Endothelial cell of umbilical vein (primary cell): ENCODE measurements around the gene CCDC172. TPM values are rescaled to one million over a fixed set of nuclear protein-coding genes. Genes with fewer than 3 reads are reported as not detected.

Experiments used
- BruUV-seq: library from RNA; stranded (reverse); fragments of 400-500 nt; replicated peaks from 2 replicates; lab custom pipeline; 2021; lab: Mats Ljungman, UMichigan
- CTCF ChIA-PET: fragments of 300-600, 350-600 bp; sonication (Branson Sonifier 250); formaldehyde crosslinking; loops from one replicate; lab custom pipeline; 2021; ENCODE audit warnings: antibody characterized with exemption, inconsistent platforms; lab: Charles Lee
- POLR2A ChIA-PET: fragments of 300-600, 350-600 bp; sonication (Branson Sonifier 250); formaldehyde crosslinking; loops from one replicate; lab custom pipeline; 2021; ENCODE audit warnings: antibody characterized with exemption, inconsistent platforms; lab: Charles Lee
- DNase-seq: peaks from one replicate; pipeline ENCODE4 v3.0.0-alpha.2; 2011; ENCODE audit warnings: low read depth, low spot score
- FAIRE-seq: peaks from 2 replicates; lab custom pipeline; 2011; peaks lifted over from hg19 to GRCh38; lab: Jason Lieb, UNC
- H2AFZ ChIP-seq: 2 replicates; pipeline ENCODE4 v1.6.0; 2012; ENCODE audit warnings: low read depth, low read length, control low read depth, inconsistent platforms
- H3K27ac ChIP-seq: 2 replicates; pipeline ENCODE4 v1.5.1; 2011; ENCODE audit warnings: low read depth, mild to moderate bottlenecking, control low read depth, low read length, moderate library complexity; ENCODE audit not compliant: insufficient read depth
- H3K27me3 ChIP-seq, 2 experiments: 2 replicates each; pipeline versions ENCODE4 v1.6.0 to v1.6.1; 2011; ENCODE audit warnings: low read length in 2 of 2, mixed read lengths in 1 of 2; ENCODE audit not compliant: control insufficient read depth in 2 of 2, insufficient read depth in 2 of 2
- H3K36me3 ChIP-seq, 2 experiments: 2 replicates in 1 of 2; 3 replicates in 1 of 2; pipeline ENCODE4 v1.5.1; 2011; ENCODE audit warnings: low read length in 2 of 2, mild to moderate bottlenecking in 1 of 2, moderate library complexity in 1 of 2; ENCODE audit not compliant: control insufficient read depth in 2 of 2, insufficient read depth in 2 of 2; ENCODE audit errors: extremely low read depth in 1 of 2
- H3K4me1 ChIP-seq: 3 replicates; pipeline ENCODE4 v1.5.1; 2011; ENCODE audit warnings: mild to moderate bottlenecking, low read length; ENCODE audit not compliant: control insufficient read depth, insufficient read depth; ENCODE audit errors: extremely low read depth
- H3K4me2 ChIP-seq: 2 replicates; pipeline ENCODE4 v1.6.1; 2011; ENCODE audit warnings: low read length, control low read depth, mixed read lengths; ENCODE audit not compliant: insufficient read depth
- H3K4me3 ChIP-seq, 3 experiments: fragments of 200-600 bp in 1 of 3; sonication (generic), shearing (Covaris generic) in 1 of 3; replicated peaks in 1 of 3; 2 replicates each; pipeline ENCODE4 v1.5.1; 2011 to 2016; ENCODE audit warnings: control low read depth in 3 of 3, low read length in 3 of 3, mild to moderate bottlenecking in 2 of 3, inconsistent platforms in 1 of 3, low read depth in 1 of 3, moderate library complexity in 1 of 3; ENCODE audit not compliant: insufficient read depth in 1 of 3
- H3K79me2 ChIP-seq: 2 replicates; pipeline ENCODE4 v1.6.0; 2012; ENCODE audit warnings: low read length, inconsistent platforms; ENCODE audit not compliant: control insufficient read depth, insufficient read depth
- H3K9ac ChIP-seq: replicated peaks from 2 replicates; pipeline ENCODE3; 2011; ENCODE audit warnings: low read length, control low read depth; ENCODE audit not compliant: insufficient read depth; ENCODE audit errors: extremely low read depth
- H3K9me1 ChIP-seq: replicated peaks from 3 replicates; pipeline ENCODE4 v1.6.0; 2011; ENCODE audit warnings: mild to moderate bottlenecking, low read length; ENCODE audit not compliant: control insufficient read depth, insufficient read depth; ENCODE audit errors: extremely low read depth
- H3K9me3 ChIP-seq: replicated peaks from 2 replicates; pipeline ENCODE4 v1.5.1; 2012; ENCODE audit warnings: low read length, inconsistent platforms; ENCODE audit not compliant: control insufficient read depth, insufficient read depth
- H4K20me1 ChIP-seq: replicated peaks from 2 replicates; pipeline ENCODE3; 2011; ENCODE audit warnings: mild to moderate bottlenecking, low read length; ENCODE audit not compliant: control insufficient read depth, insufficient read depth; ENCODE audit errors: extremely low read depth
- EZH2 ChIP-seq: IDR thresholded peaks from 2 replicates; pipeline ENCODE4 v1.6.1; 2012; ENCODE audit warnings: borderline replicate concordance, low read depth, mild to moderate bottlenecking, moderate library complexity, low read length, inconsistent platforms; ENCODE audit not compliant: severe bottlenecking
- FOS ChIP-seq: IDR thresholded peaks from 2 replicates; pipeline ENCODE4 v1.6.1; 2011; ENCODE audit warnings: mild to moderate bottlenecking, low read length, moderate library complexity, borderline replicate concordance; ENCODE audit not compliant: insufficient read depth
- GATA2 ChIP-seq: IDR thresholded peaks from 2 replicates; pipeline ENCODE4 v1.7.0; 2011; ENCODE audit warnings: low read depth, mild to moderate bottlenecking, moderate library complexity, mixed read lengths, low read length; ENCODE audit not compliant: insufficient read length, insufficient read depth
- JUN ChIP-seq: IDR thresholded peaks from 2 replicates; pipeline ENCODE4 v1.6.1; 2011; ENCODE audit warnings: borderline replicate concordance, low read depth; ENCODE audit not compliant: insufficient read length, insufficient read depth
- MYC ChIP-seq: IDR thresholded peaks from one replicate; pipeline ENCODE4 v1.6.1; 2011; ENCODE audit warnings: mild to moderate bottlenecking, low read depth, low read length
- POLR2A ChIP-seq: IDR thresholded peaks from 2 replicates; pipeline ENCODE4 v1.6.1; 2012; ENCODE audit warnings: low read depth, mild to moderate bottlenecking, control low read depth, low read length
- POLR2AphosphoS5 ChIP-seq: IDR thresholded peaks from 2 replicates; pipeline ENCODE4 v1.6.1; 2012; ENCODE audit warnings: low read depth, mild to moderate bottlenecking, control low read depth, low read length, moderate library complexity; ENCODE audit not compliant: insufficient read depth
- dilution Hi-C: fragments of 300-500 bp; cut with MboI; formaldehyde crosslinking; loops from one replicate; pipeline ENCODE4 v1.15.0; 2019; ENCODE audit warnings: low sequenced_read_pairs; ENCODE audit not compliant: extremely low pct_ligation_motif_present
- intact Hi-C: fragments of 100-400 bp; cut with micrococcal nuclease; formaldehyde crosslinking; loops from one replicate; pipeline ENCODE4 v1.10.0; 2022
- polyA plus RNA-seq, 4 experiments: library from polyadenylated mRNA; depleted of rRNA in 3 of 4; stranded (reverse) in 3 of 4; unstranded in 1 of 4; fragments of >200 nt; gene quantifications; 2 replicates each; pipeline versions ENCODE4 v1.2.1 to v1.2.3, GENCODE V29; 2011 to 2012; ENCODE audit warnings: missing spikeins in 1 of 4
- total RNA-seq: library from RNA; stranded (reverse); gene quantifications from 2 replicates; pipeline ENCODE4 v1.2.3, GENCODE V29; 2021
- TF ChIP-seq, protein P1 (sequence below): IDR thresholded peaks from 2 replicates; pipeline ENCODE4 v1.6.1; 2011; ENCODE audit not compliant: insufficient read depth, insufficient read length
- TF ChIP-seq, protein P2 (sequence below), 2 donors: IDR thresholded peaks; 1 replicate in 1 of 2; 2 replicates in 1 of 2; pipeline ENCODE4 v1.5.1; 2011; ENCODE audit warnings: low read length in 2 of 2, mild to moderate bottlenecking in 2 of 2, moderate library complexity in 2 of 2, control low read depth in 1 of 2, inconsistent platforms in 1 of 2, low read depth in 1 of 2; ENCODE audit not compliant: insufficient read depth in 1 of 2; ENCODE audit errors: extremely low read depth in 1 of 2

Gene CCDC172
- total and polyA plus RNA-seq, 2 donors (not counting 3 experiments of a cell fraction or from before 2014, with no cell fraction given) = not detected

DNA sequence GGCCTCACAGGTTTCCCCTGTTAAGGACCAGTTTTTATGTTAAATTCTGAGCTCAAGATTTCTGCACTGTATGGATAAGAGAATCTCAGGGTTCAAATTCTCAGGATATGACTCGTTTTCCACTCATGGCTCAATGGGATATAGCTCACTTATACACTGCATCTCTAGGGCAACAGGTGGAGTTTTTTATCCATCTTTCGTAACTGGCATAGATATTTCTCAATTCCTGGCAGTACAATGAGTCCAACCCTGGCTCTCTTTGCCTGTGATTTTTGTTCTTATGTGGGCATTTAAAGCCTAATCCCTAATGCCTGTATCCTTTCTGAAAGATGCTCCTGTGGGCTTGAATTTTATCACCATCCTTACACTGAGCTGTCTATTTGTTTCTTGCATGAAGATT lies 7.6 kb downstream of the CCDC172 start:
- ChIA-PET CTCF (interaction anchor here (1.0 kb wide), 1 partner anchor 47 kb away, joined by 3 read pairs; no protein-coding TSS in a partner anchor), POLR2A (no interaction called here)
- Histone ChIP-seq H3K27ac (no peak overlapping the region), H4K20me1 (no peaks in the 10 kb centered on the region), H3K79me2 (no peaks in the 10 kb centered on the region), H3K4me3 (no peak overlapping the region), H3K36me3 (no peaks in the 10 kb centered on the region), H3K27me3 (no peaks in the 10 kb centered on the region), H3K4me2 (no peak overlapping the region), H3K4me1 (no peaks in the 10 kb centered on the region), H2AFZ (no peak overlapping the region), H3K9me1 (no peaks in the 10 kb centered on the region), H3K9ac (no peak overlapping the region), H3K9me3 (no peaks in the 10 kb centered on the region)
- intact Hi-C loops = no loop called here
- DNase-seq = no peak
- FAIRE-seq = no peak
- no peak for TF ChIP-seq EZH2
- TF ChIP-seq POLR2AphosphoS5 = no peak
- TF ChIP-seq JUN = no peak
- TF ChIP-seq GATA2 = no peak
- TF ChIP-seq MYC = no peak
- TF ChIP-seq, protein P1, sequence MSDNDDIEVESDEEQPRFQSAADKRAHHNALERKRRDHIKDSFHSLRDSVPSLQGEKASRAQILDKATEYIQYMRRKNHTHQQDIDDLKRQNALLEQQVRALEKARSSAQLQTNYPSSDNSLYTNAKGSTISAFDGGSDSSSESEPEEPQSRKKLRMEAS = no peak
- no peak for TF ChIP-seq FOS
- TF ChIP-seq, protein P2, sequence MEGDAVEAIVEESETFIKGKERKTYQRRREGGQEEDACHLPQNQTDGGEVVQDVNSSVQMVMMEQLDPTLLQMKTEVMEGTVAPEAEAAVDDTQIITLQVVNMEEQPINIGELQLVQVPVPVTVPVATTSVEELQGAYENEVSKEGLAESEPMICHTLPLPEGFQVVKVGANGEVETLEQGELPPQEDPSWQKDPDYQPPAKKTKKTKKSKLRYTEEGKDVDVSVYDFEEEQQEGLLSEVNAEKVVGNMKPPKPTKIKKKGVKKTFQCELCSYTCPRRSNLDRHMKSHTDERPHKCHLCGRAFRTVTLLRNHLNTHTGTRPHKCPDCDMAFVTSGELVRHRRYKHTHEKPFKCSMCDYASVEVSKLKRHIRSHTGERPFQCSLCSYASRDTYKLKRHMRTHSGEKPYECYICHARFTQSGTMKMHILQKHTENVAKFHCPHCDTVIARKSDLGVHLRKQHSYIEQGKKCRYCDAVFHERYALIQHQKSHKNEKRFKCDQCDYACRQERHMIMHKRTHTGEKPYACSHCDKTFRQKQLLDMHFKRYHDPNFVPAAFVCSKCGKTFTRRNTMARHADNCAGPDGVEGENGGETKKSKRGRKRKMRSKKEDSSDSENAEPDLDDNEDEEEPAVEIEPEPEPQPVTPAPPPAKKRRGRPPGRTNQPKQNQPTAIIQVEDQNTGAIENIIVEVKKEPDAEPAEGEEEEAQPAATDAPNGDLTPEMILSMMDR (IDR thresholded peaks at IDR 0.05; ENCODE audit: extremely low read depth in 1 of 2, insufficient read depth in 1 of 2, low read depth in 1 of 2, low read length in 2 of 2) = no peak
- TF ChIP-seq POLR2A = no peak
- dilution Hi-C loops = no loop called here
- BruUV-seq = no TSS peak
